DND-41 (cell line): ENCODE measurements around the gene SLC4A11.

Experiments
- CTCF ChIP-seq: IDR thresholded peaks from 2 replicates; pipeline ENCODE4 v1.5.1; 2012; ENCODE audit warnings: borderline replicate concordance, low read length, moderate library complexity, mild to moderate bottlenecking; ENCODE audit not compliant: poor library complexity, severe bottlenecking; ENCODE audit errors: extremely low read depth
- EZH2 ChIP-seq: IDR thresholded peaks from 3 replicates; pipeline ENCODE4 v1.6.1; 2012; ENCODE audit warnings: borderline replicate concordance, low read depth, mild to moderate bottlenecking, moderate library complexity, low read length, inconsistent platforms; ENCODE audit not compliant: severe bottlenecking

GRCh38 chr20:3247638-3248037 lies 8.6 kb upstream of the SLC4A11 start:
- TF ChIP-seq CTCF (no peak), EZH2 (no peak)
